ENCODE results near the gene PMP22.

The PMP22 gene

GRCh38 chr17:15265131-15265530, at the start of gene PMP22:
Gene PMP22 (minus strand): TSS chr17:15265326. CDS start chr17:15260727, 4,599 bp downstream.
- no peak for DNase-seq

GRCh38 chr17:15311996-15312395, 46.9 kb upstream of the PMP22 start:
- no peak for DNase-seq

DNA sequence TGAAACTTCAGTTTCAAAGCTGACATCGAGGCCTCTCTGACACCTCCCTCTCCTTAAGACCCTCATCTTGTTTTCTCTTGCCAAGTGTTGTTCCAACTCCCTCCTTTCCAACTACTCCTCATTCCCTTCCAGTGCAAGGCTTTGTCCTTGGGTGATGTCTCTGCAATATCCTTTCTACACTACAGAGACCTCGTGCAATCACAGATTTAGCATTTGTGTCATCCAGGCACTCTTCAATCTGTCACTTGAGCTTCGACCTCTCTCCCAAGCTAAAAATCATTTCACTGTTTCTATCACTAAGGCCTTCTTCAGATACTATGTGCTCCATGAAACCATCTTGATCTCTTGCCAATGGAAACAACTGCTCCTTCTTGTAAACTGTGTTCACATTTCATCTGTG, 44.7 kb upstream of the PMP22 start:
- no peak for DNase-seq

DNA sequence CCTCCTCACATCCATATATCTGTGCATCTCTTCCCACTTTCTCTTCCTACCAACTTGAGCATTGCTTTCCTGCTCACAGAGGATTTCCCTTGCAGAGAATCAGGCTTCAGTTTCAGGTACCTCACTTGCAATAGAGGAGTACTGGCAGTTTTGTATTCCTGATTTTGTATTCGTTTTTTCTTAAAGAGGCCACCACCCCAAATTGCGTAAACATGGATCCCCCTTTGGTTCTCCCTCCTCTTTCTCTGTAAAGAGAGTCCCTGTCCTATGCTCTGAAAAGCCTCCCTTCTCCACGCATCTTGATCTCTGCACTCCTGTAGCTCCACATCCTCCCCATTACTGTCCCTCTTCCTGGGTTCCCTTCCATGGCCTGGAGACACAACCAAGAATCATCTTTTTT, 44.1 kb upstream of the PMP22 start:
- DNase-seq: no peak

GRCh38 chr17:15308758-15309157, 43.6 kb upstream of the PMP22 start:
- DNase-seq: no peak

DNA sequence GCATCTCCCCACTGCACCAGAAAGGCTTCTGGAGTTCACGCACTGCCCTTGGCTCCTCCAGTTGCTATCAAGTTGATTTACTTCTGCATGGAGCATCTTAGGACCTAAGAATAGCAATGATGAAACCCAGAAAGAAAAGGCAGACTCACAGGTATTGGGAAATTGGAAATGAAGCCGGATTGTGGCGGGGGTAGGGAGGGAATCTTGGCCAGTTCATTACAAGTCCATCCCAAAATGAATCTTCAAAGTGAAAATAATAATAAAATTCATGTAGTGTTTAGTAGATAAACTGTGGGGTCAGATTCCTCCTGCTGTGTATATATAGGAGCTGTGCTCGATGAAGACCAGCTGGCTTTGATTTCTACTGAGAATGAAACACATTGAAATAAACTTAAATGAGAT, 42.6 kb upstream of the PMP22 start:
- no peak for DNase-seq

DNA sequence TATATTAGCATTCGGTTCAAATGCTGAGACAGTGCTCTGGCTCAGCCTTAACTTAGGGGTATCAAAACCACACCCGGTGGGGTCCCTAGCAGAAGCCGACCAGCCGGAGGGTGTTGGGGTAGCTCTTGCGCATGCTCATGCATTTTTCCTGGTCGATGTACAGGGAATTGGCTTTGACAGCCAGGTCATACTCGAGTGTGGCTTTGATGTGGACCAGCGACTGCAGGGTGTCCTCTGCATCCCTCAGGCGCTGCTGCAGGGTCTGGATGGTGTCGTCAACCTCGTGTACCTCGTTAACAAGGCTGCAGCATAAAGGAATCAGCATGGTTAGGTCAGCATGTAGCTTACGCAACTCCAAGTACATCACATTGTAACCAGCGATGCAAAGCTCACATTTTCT, 38.7 kb upstream of the PMP22 start:
- DNase-seq: no peak

DNA sequence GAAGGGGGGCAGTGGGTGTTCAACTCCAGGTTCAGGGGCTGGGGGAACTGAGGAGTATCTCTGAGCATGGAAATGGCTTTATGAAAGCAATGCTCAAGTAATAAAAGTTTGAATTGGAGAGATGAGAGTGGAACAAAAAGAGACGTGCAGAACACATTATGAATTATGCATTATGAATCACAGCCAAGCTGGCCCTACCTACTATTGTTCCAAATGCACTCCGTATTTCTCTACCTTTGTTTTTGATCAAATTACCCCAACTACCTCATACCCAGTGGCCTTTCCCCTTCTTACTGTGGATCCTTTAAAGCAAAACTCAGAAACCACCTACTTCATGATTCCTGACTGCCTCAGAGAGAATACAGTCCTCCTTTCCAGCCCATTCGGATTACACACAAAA, 38.1 kb upstream of the PMP22 start:
- no peak for DNase-seq

DNA sequence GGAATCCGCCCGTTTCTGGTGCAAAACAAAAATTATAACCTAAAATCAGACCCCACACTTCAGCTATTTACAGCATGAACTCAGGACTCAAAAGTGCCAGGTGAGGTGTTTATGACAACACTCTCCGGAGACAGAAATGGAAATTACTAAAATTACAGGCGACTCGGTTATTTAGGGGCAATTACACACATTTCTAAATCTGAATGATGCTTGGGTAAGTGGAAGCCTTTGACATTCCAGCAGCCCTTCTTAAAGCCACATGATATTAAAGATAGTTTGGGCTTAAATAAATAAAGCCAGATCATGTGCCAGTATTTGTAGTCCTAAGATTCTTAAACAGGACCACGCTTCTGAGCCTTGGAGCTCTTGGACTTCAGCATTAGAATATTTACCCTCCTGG, 36.7 kb upstream of the PMP22 start:
- no peak for DNase-seq

- no peak for DNase-seq
These were observed 33.0 kb upstream of the PMP22 start for GRCh38 chr17:15298176-15298575.

GRCh38 chr17:15293558-15293957, 28.4 kb upstream of the PMP22 start:
- no peak for DNase-seq

DNA sequence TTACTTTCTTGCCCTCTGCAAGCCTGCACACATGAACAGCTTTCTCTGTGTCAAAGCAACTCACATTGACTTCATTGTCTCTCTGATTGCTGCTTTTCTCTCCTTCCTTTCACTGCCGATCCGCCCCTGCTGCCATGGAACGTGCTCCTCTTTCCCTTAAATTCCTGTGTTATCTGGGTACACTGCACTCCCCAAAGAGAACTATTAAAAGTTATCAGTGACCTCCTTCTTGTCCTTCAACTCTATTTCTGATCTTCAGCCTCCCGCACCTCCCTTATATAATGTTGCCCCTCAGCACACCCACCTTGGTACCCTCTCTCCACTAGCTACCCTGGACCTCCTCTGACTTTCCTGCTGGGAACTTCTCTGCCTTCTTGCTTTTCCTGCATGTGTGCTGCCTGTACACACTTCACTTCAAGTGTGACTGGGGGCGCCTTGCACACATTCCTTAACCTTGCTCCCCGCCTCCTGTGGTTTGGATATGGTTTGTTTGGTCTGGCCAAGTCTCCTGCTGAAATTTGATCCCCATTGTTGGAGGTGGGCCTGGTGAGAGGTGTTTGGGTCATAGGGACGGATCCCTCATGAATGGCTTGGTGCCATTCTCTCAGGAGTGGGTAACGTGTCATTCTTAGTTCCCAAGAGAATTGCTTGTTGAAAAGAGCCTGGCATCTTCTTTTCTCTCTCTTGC, 26.7 kb upstream of the PMP22 start:
- no peak for DNase-seq

DNA sequence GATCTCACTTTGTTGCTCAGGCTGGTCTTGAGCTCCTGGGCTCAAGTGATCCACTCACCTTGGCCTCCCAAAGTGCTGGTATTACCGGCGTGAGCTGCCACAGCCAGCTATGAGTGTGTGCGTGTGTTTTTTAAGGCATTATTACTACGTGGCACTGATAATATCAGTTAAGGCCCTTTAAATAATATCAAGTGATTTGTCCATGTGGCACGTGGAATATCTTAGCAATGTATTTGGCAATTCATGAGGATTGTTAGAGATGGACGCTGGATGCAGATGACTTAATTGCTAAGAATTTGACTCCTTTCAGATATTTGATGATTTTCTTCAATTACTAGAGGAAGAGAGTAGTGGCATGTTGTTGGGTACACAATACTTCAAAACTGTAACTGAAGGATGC, 25.5 kb upstream of the PMP22 start:
- DNase-seq: no peak

GRCh38 chr17:15289285-15290183, 24.4 kb upstream of the PMP22 start:
- DNase-seq: no peak

DNA sequence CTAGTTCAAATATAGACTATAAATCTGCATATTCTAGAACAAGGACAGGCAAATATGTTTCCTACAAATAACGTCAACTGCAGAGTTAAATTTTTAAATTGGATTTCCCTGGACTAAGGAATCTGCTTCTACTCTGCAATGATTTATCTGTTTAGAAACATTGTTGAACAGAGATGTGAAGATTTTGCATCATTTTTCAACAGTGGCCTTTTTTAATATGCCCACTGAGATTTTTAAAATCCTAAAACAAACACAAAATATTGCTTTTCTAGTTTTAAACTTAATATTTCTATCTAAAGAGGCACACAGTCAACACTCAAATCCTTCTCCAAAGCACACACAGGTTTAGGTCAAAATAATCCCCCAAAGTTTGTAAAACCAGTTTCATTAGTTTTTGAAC, 23.7 kb upstream of the PMP22 start:
- no peak for DNase-seq

DNA sequence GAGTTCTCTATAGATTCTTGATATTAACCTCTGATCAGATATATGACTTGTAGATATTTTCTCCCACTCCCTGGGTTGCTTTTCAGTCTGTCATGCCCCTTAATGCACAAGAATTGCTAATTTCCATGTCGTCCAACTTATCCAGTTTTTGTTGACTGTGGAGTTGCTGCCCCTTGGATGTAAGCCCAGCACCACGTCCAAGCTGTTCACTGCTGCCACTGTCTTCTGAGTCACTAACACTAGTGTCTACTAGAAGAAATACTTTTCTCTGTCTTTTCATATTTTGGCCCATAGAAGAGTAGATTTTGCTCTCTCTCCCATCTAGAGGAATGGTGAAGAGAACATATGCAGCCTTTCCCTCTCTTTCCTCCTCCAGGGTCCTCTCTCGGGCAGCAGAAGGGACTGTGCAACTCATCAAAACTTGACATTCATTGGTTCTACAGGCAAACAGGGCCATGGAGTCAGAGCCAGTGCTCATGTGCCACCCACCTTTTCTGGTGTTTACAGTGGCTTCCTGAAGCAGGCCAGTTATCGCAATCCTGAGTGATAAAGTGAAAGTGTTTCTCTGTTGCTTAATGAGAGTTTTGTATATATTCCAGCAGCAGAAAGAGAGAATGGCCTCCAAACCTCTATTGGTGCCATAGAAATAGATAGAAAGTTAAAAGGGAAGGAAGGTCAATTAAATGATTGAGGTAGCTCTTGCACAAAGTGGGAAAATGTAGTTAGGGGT, 22.6 kb upstream of the PMP22 start:
- no peak for DNase-seq

- no peak for DNase-seq
These were observed 20.3 kb upstream of the PMP22 start for GRCh38 chr17:15285466-15285865.

GRCh38 chr17:15284537-15284936, 19.4 kb upstream of the PMP22 start:
- no peak for DNase-seq

DNA sequence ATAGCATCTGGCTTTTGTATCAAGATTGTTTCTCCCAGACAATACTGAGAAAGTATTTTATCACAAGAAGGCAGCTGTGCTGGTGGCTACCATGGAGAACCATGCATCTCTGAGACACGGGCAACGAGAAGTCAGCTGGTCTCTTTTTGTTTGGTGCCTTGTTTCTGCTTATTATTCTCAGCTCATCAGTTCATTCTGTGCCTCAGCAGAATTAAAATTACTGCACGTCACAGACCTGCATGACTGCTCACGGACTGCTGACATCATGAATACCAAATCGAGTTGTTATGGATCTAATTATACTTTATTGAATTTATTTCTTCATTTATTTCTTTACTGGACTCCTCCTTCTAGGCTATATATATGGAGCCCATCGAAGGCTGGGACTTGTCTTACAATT, 19.0 kb upstream of the PMP22 start:
- DNase-seq: no peak

DNA sequence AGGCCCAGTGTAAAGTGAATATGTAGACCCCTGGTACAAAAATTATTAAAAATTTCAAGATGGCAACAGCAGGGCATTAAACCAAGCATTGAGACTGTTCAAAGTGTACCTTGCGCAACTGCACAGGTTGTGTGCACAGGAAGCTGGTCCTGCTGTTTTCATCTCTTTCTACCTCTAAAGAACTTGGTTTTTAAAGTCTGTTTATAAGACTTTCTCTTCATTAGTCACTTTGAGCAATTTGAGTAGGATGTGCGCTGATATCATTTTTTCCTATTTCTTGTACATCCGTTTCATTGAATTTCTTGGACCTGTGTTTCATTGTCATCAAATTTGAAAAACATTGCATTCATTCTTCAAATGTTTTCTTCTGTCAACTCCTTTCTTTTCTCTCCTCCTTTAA, 16.8 kb upstream of the PMP22 start:
- DNase-seq: no peak

GRCh38 chr17:15278924-15279477, 13.9 kb upstream of the PMP22 start:
- no peak for DNase-seq

GRCh38 chr17:15278380-15278779, 13.3 kb upstream of the PMP22 start:
- DNase-seq: no peak

GRCh38 chr17:15274017-15274416, 8.9 kb upstream of the PMP22 start:
- no peak for DNase-seq

Measured in NCI-H1048 (cell line).